HEK293 (cell line): ENCODE results near the gene MSI2.

Experiments used
- GFI1B ChIP-seq: fragments of 450-650 bp; formaldehyde crosslinking; IDR thresholded peaks from 2 replicates; pipeline ENCODE4 v1.5.1; 2016; ENCODE audit warnings: missing biosample characterization, missing genetic modification characterization
- SP2 ChIP-seq: fragments of 450-650 bp; formaldehyde crosslinking; IDR thresholded peaks from 2 replicates; pipeline ENCODE4 v1.5.1; 2016; ENCODE audit warnings: missing biosample characterization, missing genetic modification characterization
- YY1 ChIP-seq: fragments of 450-650 bp; formaldehyde crosslinking; IDR thresholded peaks from 2 replicates; pipeline ENCODE4 v1.5.1; 2018; ENCODE audit warnings: missing biosample characterization, missing genetic modification characterization
- ZFHX2 ChIP-seq: fragments of 450-650 bp; formaldehyde crosslinking; conservative IDR thresholded peaks from 2 replicates; pipeline ENCODE4 v1.5.1; 2016; ENCODE audit warnings: missing biosample characterization, missing genetic modification characterization
- ZNF121 ChIP-seq: fragments of 450-650 bp; formaldehyde crosslinking; IDR thresholded peaks from 2 replicates; pipeline ENCODE4 v1.5.1; 2016; ENCODE audit warnings: missing biosample characterization, missing genetic modification characterization
- ZNF146 ChIP-seq: fragments of 450-650 bp; formaldehyde crosslinking; IDR thresholded peaks from 2 replicates; pipeline ENCODE4 v1.5.1; 2016; ENCODE audit warnings: missing biosample characterization, missing genetic modification characterization
- ZNF157 ChIP-seq: fragments of 450-650 bp; formaldehyde crosslinking; IDR thresholded peaks from 2 replicates; pipeline ENCODE4 v1.5.1; 2016; ENCODE audit warnings: missing biosample characterization, missing genetic modification characterization
- ZNF391 ChIP-seq: fragments of 450-650 bp; formaldehyde crosslinking; IDR thresholded peaks from 2 replicates; pipeline ENCODE4 v1.5.1; 2016; ENCODE audit warnings: low read depth, missing biosample characterization, missing genetic modification characterization, borderline replicate concordance
- ZNF423 ChIP-seq: fragments of 450-650 bp; formaldehyde crosslinking; IDR thresholded peaks from 2 replicates; pipeline ENCODE4 v1.5.1; 2016; ENCODE audit warnings: missing biosample characterization, missing genetic modification characterization
- ZNF521 ChIP-seq: fragments of 450-650 bp; formaldehyde crosslinking; IDR thresholded peaks from 2 replicates; pipeline ENCODE4 v1.5.1; 2017; ENCODE audit warnings: missing biosample characterization, mild to moderate bottlenecking, missing genetic modification characterization
- TF ChIP-seq, protein P1 (sequence below): fragments of 450-650 bp; formaldehyde crosslinking; IDR thresholded peaks from 2 replicates; pipeline ENCODE4 v1.5.1; 2016; ENCODE audit warnings: missing biosample characterization, missing genetic modification characterization
- TF ChIP-seq, protein P2 (sequence below): sonication (generic); formaldehyde crosslinking; IDR thresholded peaks from 2 replicates; pipeline ENCODE4 v1.8.1; 2022; ENCODE audit warnings: mild to moderate bottlenecking, moderate library complexity, missing genetic modification reagents
- TF ChIP-seq, protein P3 (sequence below): fragments of 450-650 bp; formaldehyde crosslinking; IDR thresholded peaks from 2 replicates; pipeline ENCODE4 v1.5.1; 2017; ENCODE audit warnings: missing biosample characterization, missing genetic modification characterization
- TF ChIP-seq, protein P4 (sequence below): fragments of 450-650 bp; formaldehyde crosslinking; IDR thresholded peaks from 2 replicates; pipeline ENCODE4 v1.5.1; 2016; ENCODE audit warnings: missing biosample characterization, missing genetic modification characterization

DNA sequence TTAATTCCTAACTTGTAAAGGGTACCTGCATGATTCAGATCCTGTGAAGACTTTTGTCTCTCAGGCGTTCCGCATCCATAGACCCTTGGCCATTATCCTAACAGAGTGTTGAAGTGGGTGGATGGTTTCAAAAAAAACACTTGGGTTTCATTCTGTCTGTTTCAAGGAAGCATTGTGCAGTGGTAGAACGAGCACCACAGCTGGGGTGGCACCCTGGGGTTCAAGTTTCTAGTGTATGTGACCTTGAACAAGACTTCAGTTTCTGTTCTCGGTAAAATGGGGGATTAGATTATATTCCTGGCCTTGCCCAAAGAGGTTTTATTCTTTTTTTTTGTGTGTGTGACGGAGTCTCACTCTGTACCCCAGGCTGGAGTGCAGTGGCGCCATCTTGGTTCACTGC is 74.3 kb downstream of the MSI2 start:
- TF ChIP-seq, protein P1, sequence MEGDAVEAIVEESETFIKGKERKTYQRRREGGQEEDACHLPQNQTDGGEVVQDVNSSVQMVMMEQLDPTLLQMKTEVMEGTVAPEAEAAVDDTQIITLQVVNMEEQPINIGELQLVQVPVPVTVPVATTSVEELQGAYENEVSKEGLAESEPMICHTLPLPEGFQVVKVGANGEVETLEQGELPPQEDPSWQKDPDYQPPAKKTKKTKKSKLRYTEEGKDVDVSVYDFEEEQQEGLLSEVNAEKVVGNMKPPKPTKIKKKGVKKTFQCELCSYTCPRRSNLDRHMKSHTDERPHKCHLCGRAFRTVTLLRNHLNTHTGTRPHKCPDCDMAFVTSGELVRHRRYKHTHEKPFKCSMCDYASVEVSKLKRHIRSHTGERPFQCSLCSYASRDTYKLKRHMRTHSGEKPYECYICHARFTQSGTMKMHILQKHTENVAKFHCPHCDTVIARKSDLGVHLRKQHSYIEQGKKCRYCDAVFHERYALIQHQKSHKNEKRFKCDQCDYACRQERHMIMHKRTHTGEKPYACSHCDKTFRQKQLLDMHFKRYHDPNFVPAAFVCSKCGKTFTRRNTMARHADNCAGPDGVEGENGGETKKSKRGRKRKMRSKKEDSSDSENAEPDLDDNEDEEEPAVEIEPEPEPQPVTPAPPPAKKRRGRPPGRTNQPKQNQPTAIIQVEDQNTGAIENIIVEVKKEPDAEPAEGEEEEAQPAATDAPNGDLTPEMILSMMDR (tag by site-specific recombination) = no peak
- no peak for TF ChIP-seq ZNF521 (tag by site-specific recombination)
- no peak for TF ChIP-seq ZNF423 (tag by site-specific recombination)
- no peak for TF ChIP-seq YY1 (tag by site-specific recombination)
- no peak for TF ChIP-seq SP2 (tag by site-specific recombination)
- TF ChIP-seq ZNF121 = no peak
- TF ChIP-seq ZNF146 (tag by site-specific recombination) = no peak
- TF ChIP-seq, protein P2, sequence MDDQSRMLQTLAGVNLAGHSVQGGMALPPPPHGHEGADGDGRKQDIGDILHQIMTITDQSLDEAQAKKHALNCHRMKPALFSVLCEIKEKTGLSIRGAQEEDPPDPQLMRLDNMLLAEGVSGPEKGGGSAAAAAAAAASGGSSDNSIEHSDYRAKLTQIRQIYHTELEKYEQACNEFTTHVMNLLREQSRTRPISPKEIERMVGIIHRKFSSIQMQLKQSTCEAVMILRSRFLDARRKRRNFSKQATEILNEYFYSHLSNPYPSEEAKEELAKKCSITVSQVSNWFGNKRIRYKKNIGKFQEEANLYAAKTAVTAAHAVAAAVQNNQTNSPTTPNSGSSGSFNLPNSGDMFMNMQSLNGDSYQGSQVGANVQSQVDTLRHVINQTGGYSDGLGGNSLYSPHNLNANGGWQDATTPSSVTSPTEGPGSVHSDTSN (CRISPR knock-in tag) = no peak
- TF ChIP-seq, protein P3, sequence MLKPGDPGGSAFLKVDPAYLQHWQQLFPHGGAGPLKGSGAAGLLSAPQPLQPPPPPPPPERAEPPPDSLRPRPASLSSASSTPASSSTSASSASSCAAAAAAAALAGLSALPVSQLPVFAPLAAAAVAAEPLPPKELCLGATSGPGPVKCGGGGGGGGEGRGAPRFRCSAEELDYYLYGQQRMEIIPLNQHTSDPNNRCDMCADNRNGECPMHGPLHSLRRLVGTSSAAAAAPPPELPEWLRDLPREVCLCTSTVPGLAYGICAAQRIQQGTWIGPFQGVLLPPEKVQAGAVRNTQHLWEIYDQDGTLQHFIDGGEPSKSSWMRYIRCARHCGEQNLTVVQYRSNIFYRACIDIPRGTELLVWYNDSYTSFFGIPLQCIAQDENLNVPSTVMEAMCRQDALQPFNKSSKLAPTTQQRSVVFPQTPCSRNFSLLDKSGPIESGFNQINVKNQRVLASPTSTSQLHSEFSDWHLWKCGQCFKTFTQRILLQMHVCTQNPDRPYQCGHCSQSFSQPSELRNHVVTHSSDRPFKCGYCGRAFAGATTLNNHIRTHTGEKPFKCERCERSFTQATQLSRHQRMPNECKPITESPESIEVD (tag by site-specific recombination) = no peak
- TF ChIP-seq ZFHX2 = no peak
- no peak for TF ChIP-seq ZNF157
- TF ChIP-seq, protein P4, sequence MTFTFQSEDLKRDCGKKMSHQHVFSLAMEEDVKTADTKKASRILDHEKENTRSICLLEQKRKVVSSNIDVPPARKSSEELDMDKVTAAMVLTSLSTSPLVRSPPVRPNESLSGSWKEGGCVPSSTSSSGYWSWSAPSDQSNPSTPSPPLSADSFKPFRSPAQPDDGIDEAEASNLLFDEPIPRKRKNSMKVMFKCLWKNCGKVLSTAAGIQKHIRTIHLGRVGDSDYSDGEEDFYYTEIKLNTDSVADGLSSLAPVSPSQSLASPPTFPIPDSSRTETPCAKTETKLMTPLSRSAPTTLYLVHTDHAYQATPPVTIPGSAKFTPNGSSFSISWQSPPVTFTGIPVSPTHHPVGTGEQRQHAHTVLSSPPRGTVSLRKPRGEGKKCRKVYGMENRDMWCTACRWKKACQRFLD = no peak
- TF ChIP-seq GFI1B (tag by site-specific recombination) = no peak
- TF ChIP-seq ZNF391 (tag by site-specific recombination) = no peak
